ENCODE data around the gene FBXO46.

GRCh38 chr19:45670670-45671453 lies 59.8 kb downstream of the FBXO46 start:
- no peak for TF ChIP-seq NR1H2 (CRISPR knock-in tag; IDR thresholded peaks at IDR 0.05)
- TF ChIP-seq ZNF263 (CRISPR knock-in tag; IDR thresholded peaks at IDR 0.05; ENCODE audit: low read depth): no peak
- no peak for TF ChIP-seq USF1 (CRISPR knock-in tag; IDR thresholded peaks at IDR 0.05)
- TF ChIP-seq CTCF (IDR thresholded peaks at IDR 0.05): no peak
- no peak for TF ChIP-seq NFATC4 (CRISPR knock-in tag; IDR thresholded peaks at IDR 0.05)
- no peak for TF ChIP-seq IRF1 (CRISPR knock-in tag; IDR thresholded peaks at IDR 0.05)
- no peak for TF ChIP-seq HMGA2 (CRISPR knock-in tag; IDR thresholded peaks at IDR 0.05)
- no peak for TF ChIP-seq ZNF317 (CRISPR knock-in tag; IDR thresholded peaks at IDR 0.05; ENCODE audit: borderline replicate concordance, low read depth)
- no peak for TF ChIP-seq ZBTB43 (CRISPR knock-in tag; IDR thresholded peaks at IDR 0.05)
